GM18907 (cell line): ENCODE data around the gene KIAA2012.

ENCODE experiments used
- ATAC-seq: cut with Tn5 transposase; IDR thresholded peaks from one replicate; pipeline ENCODE4 v1.9.1; 2021; ENCODE audit warnings: mild to moderate bottlenecking, moderate library complexity; ENCODE audit not compliant: unreplicated experiment

The KIAA2012 gene

GRCh38 chr2:202042444-202042843, 30.6 kb upstream of the KIAA2012 start:
- ATAC-seq: no peak

DNA sequence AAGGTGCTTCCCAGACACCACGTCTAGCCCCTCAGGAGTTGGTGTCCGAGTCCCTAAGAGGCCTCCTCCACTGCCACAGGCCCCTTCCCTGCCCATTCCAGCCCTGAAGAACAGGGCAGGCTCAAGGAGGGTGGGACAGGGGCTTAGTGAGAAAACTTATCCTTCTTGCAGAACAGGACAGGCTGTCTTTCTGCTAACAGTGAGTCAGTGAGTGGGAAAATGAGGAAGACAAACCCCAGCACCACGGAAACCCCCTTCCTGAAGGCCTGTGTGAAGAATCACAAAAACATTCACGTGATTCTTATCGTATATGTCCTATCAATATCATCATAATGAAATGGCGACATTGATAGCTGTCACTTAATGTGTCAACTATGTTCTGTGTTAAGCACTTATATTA, 29.6 kb upstream of the KIAA2012 start:
- no peak for ATAC-seq

GRCh38 chr2:202044777-202045176, 28.3 kb upstream of the KIAA2012 start:
- no peak for ATAC-seq

GRCh38 chr2:202046572-202046971, 26.5 kb upstream of the KIAA2012 start:
- no peak for ATAC-seq

GRCh38 chr2:202049092-202049728, 23.8 kb upstream of the KIAA2012 start:
- ATAC-seq: no peak

GRCh38 chr2:202049840-202050239, 23.2 kb upstream of the KIAA2012 start:
- no peak for ATAC-seq

- no peak for ATAC-seq
These were observed 22.4 kb upstream of the KIAA2012 start for GRCh38 chr2:202050652-202051051.

DNA sequence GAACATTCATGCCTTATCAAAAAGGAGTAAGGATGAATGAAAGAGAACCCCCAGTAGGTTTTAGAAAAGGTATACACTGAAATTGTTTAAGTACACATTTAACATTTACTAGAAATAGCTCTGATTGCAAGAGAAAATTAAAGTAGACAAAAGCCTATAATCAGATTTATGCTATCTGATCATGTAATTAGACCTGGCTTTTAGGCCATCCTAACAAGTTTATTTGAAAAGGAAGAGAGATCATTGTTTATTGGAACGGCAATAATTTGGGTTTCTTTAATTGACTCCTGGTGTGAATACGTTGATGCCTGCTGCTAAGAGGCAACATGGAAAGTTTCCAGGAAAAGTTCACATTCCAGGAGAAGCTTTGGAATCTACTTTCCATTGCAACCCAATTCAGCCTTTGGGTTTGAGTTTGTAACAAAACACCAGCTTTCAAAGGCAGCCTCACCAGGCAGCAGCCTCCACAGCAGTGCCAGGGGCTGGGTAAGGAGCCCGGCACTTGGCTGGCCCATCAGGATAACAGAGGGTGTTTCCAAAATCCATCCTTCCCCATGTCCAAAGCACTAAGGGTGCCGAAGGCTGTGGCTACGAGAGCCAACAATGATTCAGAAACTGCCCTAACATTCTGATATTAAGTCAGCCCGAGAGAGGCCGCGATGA, 21.4 kb upstream of the KIAA2012 start:
- no peak for ATAC-seq

DNA sequence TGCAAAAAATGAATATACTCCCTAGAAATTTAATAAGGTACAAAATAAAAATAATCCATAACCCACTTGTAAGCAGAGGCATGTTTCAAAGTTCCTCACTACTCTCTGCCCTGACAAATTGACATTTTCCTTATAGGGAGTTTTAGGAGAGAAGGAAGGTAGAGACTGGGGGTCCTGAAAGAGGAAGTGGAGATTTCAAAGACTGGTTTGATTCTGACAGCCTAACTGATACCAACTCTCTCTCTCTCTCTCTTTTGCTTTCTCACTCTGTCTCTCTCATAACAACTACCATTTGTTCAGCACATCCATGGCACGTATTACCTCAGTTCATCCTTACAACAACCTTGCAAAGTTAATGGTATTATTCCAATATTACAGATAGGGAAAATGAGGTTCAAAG, 20.8 kb upstream of the KIAA2012 start:
- no peak for ATAC-seq

DNA sequence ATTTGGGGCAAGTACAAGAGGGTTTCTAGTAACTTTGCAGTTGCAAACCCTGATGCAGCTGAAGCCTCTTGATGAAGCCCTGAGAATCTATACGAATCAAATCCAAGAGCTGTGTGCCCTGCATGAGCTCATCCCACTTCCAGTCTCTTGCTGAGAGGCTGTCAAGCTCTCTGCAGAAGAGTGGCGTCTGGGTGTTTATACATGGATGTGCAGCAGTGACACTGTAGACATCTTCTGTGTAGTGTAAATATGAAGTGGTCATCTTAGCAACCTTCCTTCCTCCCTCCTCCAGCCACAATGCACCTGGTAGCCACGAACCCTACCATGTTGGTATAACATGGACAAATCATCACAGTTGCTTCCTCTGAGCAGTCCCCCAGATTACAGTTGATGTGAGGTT, 18.4 kb upstream of the KIAA2012 start:
- no peak for ATAC-seq

- no peak for ATAC-seq
These were observed 16.4 kb upstream of the KIAA2012 start for GRCh38 chr2:202056611-202057010.

- no peak for ATAC-seq
These were observed 12.8 kb upstream of the KIAA2012 start for GRCh38 chr2:202060218-202060617.

DNA sequence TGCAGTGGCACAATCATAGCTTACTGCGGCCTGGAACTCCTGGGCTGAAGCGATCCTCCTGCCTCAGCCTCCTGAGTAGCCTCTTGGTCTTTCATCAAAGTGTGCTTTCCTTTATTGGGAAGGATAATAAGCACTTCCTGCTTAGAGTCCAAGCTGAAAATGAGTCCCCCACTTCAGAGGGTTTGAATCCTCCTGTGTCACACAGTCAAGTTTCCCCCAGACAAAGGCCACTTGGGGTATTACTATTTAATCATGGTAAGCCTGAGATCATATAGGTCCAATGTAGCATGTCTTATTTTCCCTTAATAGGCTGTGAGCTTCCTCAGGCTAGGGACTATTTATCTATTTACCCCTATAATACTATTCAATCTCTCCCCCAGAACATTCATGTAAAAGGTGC, 11.4 kb upstream of the KIAA2012 start:
- ATAC-seq: no peak

DNA sequence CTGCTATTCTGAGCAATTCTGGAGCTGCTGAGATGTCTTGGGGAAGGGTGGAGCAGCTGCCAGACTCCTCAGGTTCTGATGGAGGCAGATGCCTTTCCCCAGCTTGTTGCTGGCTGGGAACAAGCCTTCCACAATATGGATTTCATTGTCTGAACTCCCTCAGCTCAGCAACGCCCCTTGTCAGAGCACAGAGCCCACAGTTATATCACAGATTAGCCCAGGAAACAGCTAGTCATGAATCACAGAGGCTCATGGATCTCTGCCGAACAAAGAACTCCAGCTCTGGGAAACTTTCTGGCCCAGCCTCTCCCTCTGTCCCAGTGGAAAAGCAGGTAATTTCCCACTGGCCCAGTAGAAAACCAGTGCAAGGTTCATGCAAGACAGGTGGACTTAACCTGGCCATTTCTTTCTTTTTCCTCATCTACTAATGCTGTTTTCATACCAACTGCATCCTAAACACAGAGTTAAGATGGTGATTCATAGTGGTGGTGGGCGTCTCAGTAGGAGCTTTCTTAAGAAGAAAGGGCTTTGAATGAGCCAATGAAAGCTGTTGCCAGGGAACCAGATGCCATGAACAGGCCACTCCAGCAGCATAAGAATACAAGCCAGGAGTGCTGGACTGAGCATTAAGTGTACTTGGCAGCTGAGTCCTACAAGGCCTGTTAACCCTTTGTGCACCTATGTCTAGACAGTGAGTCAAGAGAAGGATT, 8.7 kb upstream of the KIAA2012 start:
- ATAC-seq: no peak

- ATAC-seq: no peak
These were observed 8.2 kb upstream of the KIAA2012 start for GRCh38 chr2:202064881-202065230.

- ATAC-seq: no peak
These were observed 7.2 kb upstream of the KIAA2012 start for GRCh38 chr2:202065876-202066275.

GRCh38 chr2:202066875-202067274, 6.2 kb upstream of the KIAA2012 start:
- no peak for ATAC-seq

GRCh38 chr2:202067589-202067988, 5.5 kb upstream of the KIAA2012 start:
- ATAC-seq: no peak

GRCh38 chr2:202069170-202070067, 3.6 kb upstream of the KIAA2012 start:
- ATAC-seq: no peak

GRCh38 chr2:202071107-202071506, 1.9 kb upstream of the KIAA2012 start:
- ATAC-seq: no peak

- no peak for ATAC-seq
These were observed 829 bp upstream of the KIAA2012 start for GRCh38 chr2:202072226-202072625.
